ENCODE measurements around the gene SIGLEC14. TPM values are rescaled to one million over a fixed set of nuclear protein-coding genes. Genes with fewer than 3 reads are reported as not detected.
A peak's percentile ranks its signal among the peaks of the same experiment; 100 is the strongest.

The SIGLEC14 gene
- total RNA-seq, 2 experiments from 2014 or later: not detected

GRCh38 chr19:51607077-51607476 is 39.5 kb downstream of the SIGLEC14 start:
- Mint-ChIP-seq H3K9me3 (no peaks in the 10 kb centered on the region), H3K4me3 (no peak overlapping the region), H3K36me3 (peaks cover 3% of the 10 kb centered on the region), H3K27ac (no peak overlapping the region), H3K27me3 (peaks cover 25% of the 10 kb centered on the region), H3K4me1 (ENCODE audit: low read depth) (peaks cover 20% of the 10 kb centered on the region)
- CTCF ChIA-PET: interaction anchor here (1.0 to 1.6 kb wide), 3 partner anchors 12 to 50 kb away, joined by 3 to 5 read pairs (median 3); no protein-coding TSS in a partner anchor
- intact Hi-C loops (cut with micrococcal nuclease): no loop called here
- peak; percentile 71 for DNase-seq
- POLR2A ChIA-PET: no interaction called here

- peaks cover 12% of the 10 kb centered on the region for H3K4me1 Mint-ChIP-seq (ENCODE audit: low read depth)
- DNase-seq: no peak
- intact Hi-C loops (cut with micrococcal nuclease): no loop called here
- H3K9me3 Mint-ChIP-seq: no peaks in the 10 kb centered on the region
- peaks cover 34% of the 10 kb centered on the region for H3K27me3 Mint-ChIP-seq
- POLR2A ChIA-PET: no interaction called here
- peaks cover 5% of the 10 kb centered on the region for H3K36me3 Mint-ChIP-seq
- no peak overlapping the region for H3K4me3 Mint-ChIP-seq
- CTCF ChIA-PET: interaction anchor here (1.7 kb wide), 1 partner anchor 55 kb away, joined by 6 read pairs; no protein-coding TSS in a partner anchor
- H3K27ac Mint-ChIP-seq: no peak overlapping the region
Measured at GRCh38 chr19:51602189-51602854, 44.3 kb downstream of the SIGLEC14 start.

GRCh38 chr19:51600940-51601580 is 45.6 kb downstream of the SIGLEC14 start:
- Mint-ChIP-seq H3K9me3 (no peaks in the 10 kb centered on the region), H3K27ac (no peak overlapping the region), H3K27me3 (peaks cover 34% of the 10 kb centered on the region), H3K4me1 (ENCODE audit: low read depth) (no peaks in the 10 kb centered on the region), H3K4me3 (no peak overlapping the region), H3K36me3 (peaks cover 5% of the 10 kb centered on the region)
- intact Hi-C loops (cut with micrococcal nuclease): no loop called here
- ChIA-PET POLR2A (no interaction called here), CTCF (interaction anchor here (1.2 kb wide), 1 partner anchor 57 kb away, joined by 4 read pairs; no protein-coding TSS in a partner anchor)
- DNase-seq: no peak

GRCh38 chr19:51599084-51599483 is 47.5 kb downstream of the SIGLEC14 start:
- intact Hi-C loops (cut with micrococcal nuclease): loop anchor here (10.0 kb wide), 1 partner anchor 204 kb away; the partner anchor contains the start of gene C19orf84
- POLR2A ChIA-PET: no interaction called here
- H3K9me3 Mint-ChIP-seq: no peaks in the 10 kb centered on the region
- peaks cover 30% of the 10 kb centered on the region for H3K27me3 Mint-ChIP-seq
- no peak overlapping the region for H3K27ac Mint-ChIP-seq
- H3K4me3 Mint-ChIP-seq: no peak overlapping the region
- DNase-seq: no peak
- CTCF ChIA-PET: interaction anchor here (1.6 kb wide), 1 partner anchor 15 kb away, joined by 3 read pairs; no protein-coding TSS in a partner anchor
- peaks cover 5% of the 10 kb centered on the region for H3K36me3 Mint-ChIP-seq
- peaks cover 7% of the 10 kb centered on the region for H3K4me1 Mint-ChIP-seq (ENCODE audit: low read depth)

GRCh38 chr19:51598159-51598915 is 48.3 kb downstream of the SIGLEC14 start:
- Mint-ChIP-seq H3K4me1 (ENCODE audit: low read depth) (peaks cover 14% of the 10 kb centered on the region), H3K9me3 (no peaks in the 10 kb centered on the region), H3K27ac (no peak overlapping the region), H3K36me3 (peaks cover 5% of the 10 kb centered on the region), H3K4me3 (no peak overlapping the region), H3K27me3 (peaks cover 29% of the 10 kb centered on the region)
- ChIA-PET CTCF (no interaction called here), POLR2A (interaction anchor here (0.6 kb wide), 1 partner anchor 32 kb away, joined by 6 read pairs; no protein-coding TSS in a partner anchor)
- no peak for DNase-seq
- intact Hi-C loops (cut with micrococcal nuclease): loop anchor here (10.0 kb wide), 1 partner anchor 204 kb away; the partner anchor contains the start of gene C19orf84

GRCh38 chr19:51595190-51596175 is 51.1 kb downstream of the SIGLEC14 start:
- no peak overlapping the region for H3K27ac Mint-ChIP-seq
- H3K36me3 Mint-ChIP-seq: peaks cover 2% of the 10 kb centered on the region
- POLR2A ChIA-PET: no interaction called here
- H3K4me3 Mint-ChIP-seq: peak overlapping the region; percentile 81
- CTCF ChIA-PET: interaction anchor here (0.7 to 1.9 kb wide), 4 partner anchors 12 to 417 kb away, joined by 3 to 7 read pairs (median 3); no protein-coding TSS in a partner anchor
- peaks cover 9% of the 10 kb centered on the region for H3K27me3 Mint-ChIP-seq
- peaks cover 8% of the 10 kb centered on the region for H3K9me3 Mint-ChIP-seq
- no peak for DNase-seq
- peaks cover 16% of the 10 kb centered on the region for H3K4me1 Mint-ChIP-seq (ENCODE audit: low read depth)
- intact Hi-C loops (cut with micrococcal nuclease): loop anchor here (1.0 to 10.0 kb wide), 2 partner anchors 28 to 201 kb away; partner anchors contain the start of gene C19orf84

GRCh38 chr19:51594774-51595109 is 51.9 kb downstream of the SIGLEC14 start:
- peaks cover 2% of the 10 kb centered on the region for H3K36me3 Mint-ChIP-seq
- intact Hi-C loops (cut with micrococcal nuclease): loop anchor here (1.0 to 10.0 kb wide), 2 partner anchors 23 to 200 kb away; partner anchors contain the start of genes C19orf84 and ZNF175
- H3K27ac Mint-ChIP-seq: peak overlapping the region; percentile 13
- DNase-seq: no peak
- H3K9me3 Mint-ChIP-seq: peaks cover 13% of the 10 kb centered on the region
- peaks cover 3% of the 10 kb centered on the region for H3K27me3 Mint-ChIP-seq
- H3K4me1 Mint-ChIP-seq (ENCODE audit: low read depth): peaks cover 16% of the 10 kb centered on the region
- peak overlapping the region; percentile 81 for H3K4me3 Mint-ChIP-seq
- ChIA-PET POLR2A (no interaction called here), CTCF (interaction anchor here (1.9 kb wide), 1 partner anchor 62 kb away, joined by 7 read pairs; no protein-coding TSS in a partner anchor)

- ChIA-PET POLR2A (no interaction called here), CTCF (interaction anchor here (1.9 kb wide), 1 partner anchor 63 kb away, joined by 7 read pairs; no protein-coding TSS in a partner anchor)
- H3K27me3 Mint-ChIP-seq: peaks cover 3% of the 10 kb centered on the region
- peaks cover 7% of the 10 kb centered on the region for H3K36me3 Mint-ChIP-seq
- peak; percentile 97 for DNase-seq
- peak overlapping the region; percentile 13 for H3K27ac Mint-ChIP-seq
- intact Hi-C loops (cut with micrococcal nuclease): loop anchor here (1.0 to 10.0 kb wide), 2 partner anchors 23 to 199 kb away; partner anchors contain the start of genes C19orf84 and ZNF175
- H3K9me3 Mint-ChIP-seq: peaks cover 17% of the 10 kb centered on the region
- peaks cover 16% of the 10 kb centered on the region for H3K4me1 Mint-ChIP-seq (ENCODE audit: low read depth)
- H3K4me3 Mint-ChIP-seq: peak overlapping the region; percentile 81
Measured at GRCh38 chr19:51593969-51594773, 52.5 kb downstream of the SIGLEC14 start.

GRCh38 chr19:51593138-51593890 is 53.3 kb downstream of the SIGLEC14 start:
- H3K36me3 Mint-ChIP-seq: peaks cover 9% of the 10 kb centered on the region
- intact Hi-C loops (cut with micrococcal nuclease): loop anchor here (10.0 kb wide), 1 partner anchor 199 kb away; the partner anchor contains the start of gene C19orf84
- DNase-seq: no peak
- H3K4me1 Mint-ChIP-seq (ENCODE audit: low read depth): peaks cover 16% of the 10 kb centered on the region
- H3K4me3 Mint-ChIP-seq: peak overlapping the region; percentile 81
- H3K27me3 Mint-ChIP-seq: peaks cover 3% of the 10 kb centered on the region
- POLR2A ChIA-PET: no interaction called here
- CTCF ChIA-PET: no interaction called here
- H3K27ac Mint-ChIP-seq: no peak overlapping the region
- H3K9me3 Mint-ChIP-seq: peaks cover 23% of the 10 kb centered on the region

Measured in activated CD4-positive, alpha-beta memory T cell treated with anti-CD3 and anti-CD28 coated beads for 36 hours (primary cell).